Stimulated activated naive B cell treated with anti-CD40 and anti-IgM and Interleukin-4, amounts not matched to agents 10 μg/mL and 1 μg/mL and 100 μg/mL, for 72 hours (primary cell): ENCODE measurements around the gene CLPTM1.
A peak's percentile ranks its signal among the peaks of the same experiment; 100 is the strongest.
"Not testable (repeated sequence)": the region's sequence is repeated elsewhere in the genome, so short reads cannot be mapped to it uniquely, and the experiment has no call there.

Experiments used
- ATAC-seq, 2 donors: fragments of 150-1000 bp; cut with Tn5 transposase; replicated peaks; 2 replicates each; pipeline ENCODE4 v1.10.0; 2021; ENCODE audit warnings: moderate library complexity in 1 of 2
- DNase-seq: peaks from one replicate; pipeline ENCODE4 v3.0.0; 2021
- H3K27ac Mint-ChIP-seq: one replicate; pipeline ENCODE4 v1.8.0; 2022; ENCODE audit warnings: mild to moderate bottlenecking, mixed read lengths
- H3K27me3 Mint-ChIP-seq, 2 donors: one replicate each; pipeline ENCODE4 v1.8.0; 2022; ENCODE audit warnings: mixed read lengths in 2 of 2
- H3K36me3 Mint-ChIP-seq, 2 donors: one replicate each; pipeline ENCODE4 v1.8.0; 2022; ENCODE audit warnings: mixed read lengths in 2 of 2, mild to moderate bottlenecking in 1 of 2
- H3K4me1 Mint-ChIP-seq, 2 donors: one replicate each; pipeline ENCODE4 v1.8.0; 2022; ENCODE audit warnings: mixed read lengths in 2 of 2, mild to moderate bottlenecking in 1 of 2
- H3K4me3 Mint-ChIP-seq, 2 donors: one replicate each; pipeline ENCODE4 v1.8.0; 2022; ENCODE audit warnings: mild to moderate bottlenecking in 2 of 2, mixed read lengths in 2 of 2, moderate library complexity in 1 of 2
- H3K9me3 Mint-ChIP-seq, 2 donors: one replicate each; pipeline ENCODE4 v1.8.0; 2022; ENCODE audit warnings: mixed read lengths in 2 of 2, mild to moderate bottlenecking in 1 of 2

Gene CLPTM1

GRCh38 chr19:44999131-44999925 is 44.1 kb downstream of the CLPTM1 start:
- ATAC-seq, DNase-seq, H3K27ac Mint-ChIP-seq, H3K27me3 Mint-ChIP-seq, H3K4me3 Mint-ChIP-seq, H3K9me3 Mint-ChIP-seq: not testable (repeated sequence)
- peaks cover 8 to 17% of the 10 kb centered on the region in 2 donors for H3K4me1 Mint-ChIP-seq
- H3K36me3 Mint-ChIP-seq = peaks cover 9 to 18% of the 10 kb centered on the region in 2 donors

- peaks cover 10 to 13% of the 10 kb centered on the region in 2 donors for H3K36me3 Mint-ChIP-seq
- H3K4me3 Mint-ChIP-seq = peak overlapping the region; percentile 70 to 91
- not testable (repeated sequence) for H3K27me3 Mint-ChIP-seq, H3K9me3 Mint-ChIP-seq, DNase-seq, ATAC-seq
- H3K27ac Mint-ChIP-seq = peak overlapping the region; percentile 84
- peaks cover 5 to 18% of the 10 kb centered on the region in 2 donors for H3K4me1 Mint-ChIP-seq
These were observed 45.5 kb downstream of the CLPTM1 start for GRCh38 chr19:45000665-45001064.

- Mint-ChIP-seq H3K4me1 (peaks cover 5 to 22% of the 10 kb centered on the region in 2 donors), H3K9me3 (peaks cover 0 to 1% of the 10 kb centered on the region in 2 donors), H3K27me3 (no peaks in the 10 kb centered on the region), H3K27ac (peak within 1 kb of the TSS; percentile 99), H3K36me3 (peaks cover 13 to 16% of the 10 kb centered on the region in 2 donors), H3K4me3 (peak within 1 kb of the TSS; percentile 91 to 93)
- peak; percentile 92 for DNase-seq
- ATAC-seq = peak; percentile 72 to 74
These were observed 46.0 kb downstream of the CLPTM1 start, which contains the start of gene RELB for GRCh38 chr19:45001087-45001739. Gene RELB (plus strand): TSS chr19:45001464. CDS start chr19:45001580, 116 bp downstream.

- peaks cover 0 to 1% of the 10 kb centered on the region in 2 donors for H3K9me3 Mint-ChIP-seq
- H3K4me1 Mint-ChIP-seq = peaks cover 5 to 31% of the 10 kb centered on the region in 2 donors
- H3K4me3 Mint-ChIP-seq = no peak overlapping the region
- H3K27ac Mint-ChIP-seq = no peak overlapping the region
- no peak for DNase-seq
- ATAC-seq = no peak
- H3K27me3 Mint-ChIP-seq = no peaks in the 10 kb centered on the region
- peaks cover 20 to 26% of the 10 kb centered on the region in 2 donors for H3K36me3 Mint-ChIP-seq
These were observed 48.3 kb downstream of the CLPTM1 start for GRCh38 chr19:45003485-45003884.

GRCh38 chr19:45005787-45006186 is 50.6 kb downstream of the CLPTM1 start:
- peak overlapping the region; percentile 62 for H3K27ac Mint-ChIP-seq
- H3K36me3 Mint-ChIP-seq = peaks cover 33 to 41% of the 10 kb centered on the region in 2 donors
- H3K9me3 Mint-ChIP-seq = peaks cover 0 to 1% of the 10 kb centered on the region in 2 donors
- no peak overlapping the region for H3K4me3 Mint-ChIP-seq
- H3K4me1 Mint-ChIP-seq = peaks cover 10 to 43% of the 10 kb centered on the region in 2 donors
- ATAC-seq (no peak), DNase-seq (no peak)
- no peaks in the 10 kb centered on the region for H3K27me3 Mint-ChIP-seq

GRCh38 chr19:45008552-45008951 is 53.4 kb downstream of the CLPTM1 start:
- no peak for ATAC-seq
- H3K27ac Mint-ChIP-seq = peak overlapping the region; percentile 67

GRCh38 chr19:45009625-45010255 is 54.6 kb downstream of the CLPTM1 start:
- no peaks in the 10 kb centered on the region for H3K9me3 Mint-ChIP-seq
- H3K27ac Mint-ChIP-seq = peak overlapping the region; percentile 72
- peaks cover 8 to 27% of the 10 kb centered on the region in 2 donors for H3K4me1 Mint-ChIP-seq
- H3K27me3 Mint-ChIP-seq = no peaks in the 10 kb centered on the region
- DNase-seq (no peak), ATAC-seq (no peak)
- no peak overlapping the region for H3K4me3 Mint-ChIP-seq
- peaks cover 31 to 45% of the 10 kb centered on the region in 2 donors for H3K36me3 Mint-ChIP-seq

More at GRCh38 chr19:45008552-45008951, 53.4 kb downstream of the CLPTM1 start:
- Mint-ChIP-seq H3K36me3 (peaks cover 31 to 40% of the 10 kb centered on the region in 2 donors), H3K4me3 (no peak overlapping the region), H3K9me3 (no peaks in the 10 kb centered on the region), H3K27me3 (no peaks in the 10 kb centered on the region), H3K4me1 (peaks cover 8 to 27% of the 10 kb centered on the region in 2 donors)
- DNase-seq = no peak

GRCh38 chr19:45010306-45010705 is 55.1 kb downstream of the CLPTM1 start:
- no peak for ATAC-seq
- H3K27me3 Mint-ChIP-seq = no peaks in the 10 kb centered on the region
- H3K4me1 Mint-ChIP-seq = peaks cover 8 to 27% of the 10 kb centered on the region in 2 donors
- DNase-seq = no peak
- no peak overlapping the region for H3K4me3 Mint-ChIP-seq
- H3K36me3 Mint-ChIP-seq = peaks cover 31 to 45% of the 10 kb centered on the region in 2 donors
- H3K27ac Mint-ChIP-seq = no peak overlapping the region
- H3K9me3 Mint-ChIP-seq = no peaks in the 10 kb centered on the region

GRCh38 chr19:45011959-45012358 is 56.8 kb downstream of the CLPTM1 start:
- H3K27me3 Mint-ChIP-seq = no peaks in the 10 kb centered on the region
- no peak for DNase-seq
- peaks cover 28 to 37% of the 10 kb centered on the region in 2 donors for H3K36me3 Mint-ChIP-seq
- no peak overlapping the region for H3K27ac Mint-ChIP-seq
- ATAC-seq = no peak
- peaks cover 15 to 29% of the 10 kb centered on the region in 2 donors for H3K4me1 Mint-ChIP-seq
- no peak overlapping the region for H3K4me3 Mint-ChIP-seq
- H3K9me3 Mint-ChIP-seq = no peaks in the 10 kb centered on the region

- Mint-ChIP-seq H3K9me3 (no peaks in the 10 kb centered on the region), H3K36me3 (peaks cover 18 to 34% of the 10 kb centered on the region in 2 donors), H3K4me1 (peaks cover 12 to 20% of the 10 kb centered on the region in 2 donors), H3K4me3 (peak overlapping the region; percentile 36 to 75), H3K27ac (peak overlapping the region; percentile 87), H3K27me3 (no peaks in the 10 kb centered on the region)
- DNase-seq (peak; percentile 65), ATAC-seq (peak; percentile 92 to 95)
These were observed 61.5 kb downstream of the CLPTM1 start for GRCh38 chr19:45016388-45017314.

- Mint-ChIP-seq H3K4me3 (no peak overlapping the region), H3K27me3 (no peaks in the 10 kb centered on the region), H3K4me1 (peaks cover 13 to 20% of the 10 kb centered on the region in 2 donors), H3K27ac (peak overlapping the region; percentile 77), H3K36me3 (peaks cover 27 to 31% of the 10 kb centered on the region in 2 donors), H3K9me3 (no peaks in the 10 kb centered on the region)
- no peak for DNase-seq
- no peak for ATAC-seq
These were observed 64.0 kb downstream of the CLPTM1 start for GRCh38 chr19:45019187-45019586.

- peaks cover 13 to 20% of the 10 kb centered on the region in 2 donors for H3K4me1 Mint-ChIP-seq
- no peak overlapping the region for H3K4me3 Mint-ChIP-seq
- H3K36me3 Mint-ChIP-seq = peaks cover 29 to 31% of the 10 kb centered on the region in 2 donors
- no peaks in the 10 kb centered on the region for H3K27me3 Mint-ChIP-seq
- no peak for DNase-seq
- no peaks in the 10 kb centered on the region for H3K9me3 Mint-ChIP-seq
- no peak overlapping the region for H3K27ac Mint-ChIP-seq
- ATAC-seq = no peak
These were observed 64.9 kb downstream of the CLPTM1 start for GRCh38 chr19:45020071-45020470.

- no peak overlapping the region for H3K27ac Mint-ChIP-seq
These were observed 66.8 kb downstream of the CLPTM1 start for GRCh38 chr19:45021971-45022370.

More at GRCh38 chr19:45021971-45022370, 66.8 kb downstream of the CLPTM1 start:
- peaks cover 41 to 43% of the 10 kb centered on the region in 2 donors for H3K36me3 Mint-ChIP-seq
- H3K4me1 Mint-ChIP-seq = peaks cover 6 to 8% of the 10 kb centered on the region in 2 donors
- DNase-seq (no peak), ATAC-seq (no peak)
- no peaks in the 10 kb centered on the region for H3K27me3 Mint-ChIP-seq
- no peaks in the 10 kb centered on the region for H3K9me3 Mint-ChIP-seq
- no peak overlapping the region for H3K4me3 Mint-ChIP-seq
